CD8-positive, alpha-beta memory T cell (primary cell): ENCODE measurements around the gene SEBOX. TPM values are rescaled to one million over a fixed set of nuclear protein-coding genes. Genes with fewer than 3 reads are reported as not detected.

ENCODE experiments used
- polyA plus RNA-seq: library from polyadenylated mRNA; unstranded; fragments of 300-500 nt; fragmentation: Illumina TruSeq; gene quantifications from one replicate; pipeline ENCODE4 v1.2.3, GENCODE V29; 2021
- total RNA-seq, 2 experiments: library from RNA; stranded (reverse); gene quantifications; one replicate each; pipeline ENCODE4 v1.2.3, GENCODE V29; 2021

The SEBOX gene
- total and polyA plus RNA-seq, 3 experiments from 2014 or later, result not detected

Other genes starting within 250 kb of the SEBOX start
- gene TMEM97, start 46.0 kb downstream of the SEBOX start, total RNA-seq, result 10 to 100 TPM; 64.9 to 67.1 TPM
- gene TMEM97, start 46.0 kb downstream of the SEBOX start, polyA plus RNA-seq, result 10.4 TPM
- 10 to 100 TPM; 26.0 to 29.4 TPM for gene IFT20, start 29.7 kb downstream of the SEBOX start, total RNA-seq
- gene IFT20, start 29.7 kb downstream of the SEBOX start, polyA plus RNA-seq, result 44.5 TPM
- gene TNFAIP1, start 29.4 kb downstream of the SEBOX start, total RNA-seq, result 10 to 100 TPM; 29.0 to 30.6 TPM
- 10.6 TPM for gene TNFAIP1, start 29.4 kb downstream of the SEBOX start, polyA plus RNA-seq
- gene POLDIP2, start 7.7 kb downstream of the SEBOX start, total RNA-seq, result 100 to 1,000 TPM; 134 to 135 TPM
- gene POLDIP2, start 7.7 kb downstream of the SEBOX start, polyA plus RNA-seq, result 81.1 TPM
- gene VTN, start 5.1 kb upstream of the SEBOX start, total RNA-seq, result under 1 TPM; 0.18 to 0.57 TPM
- not detected for gene VTN, start 5.1 kb upstream of the SEBOX start, polyA plus RNA-seq
- gene SARM1, start 6.5 kb upstream of the SEBOX start, total RNA-seq, result 10 to 100 TPM; 35.3 to 37.0 TPM
- 8.5 TPM for gene SARM1, start 6.5 kb upstream of the SEBOX start, polyA plus RNA-seq
- 1 to 10 TPM; 5.6 to 6.0 TPM for gene SLC46A1, start 41.0 kb upstream of the SEBOX start, total RNA-seq
- gene SLC46A1, start 41.0 kb upstream of the SEBOX start, polyA plus RNA-seq, result 6.3 TPM
- gene SLC13A2, start 108.4 kb upstream of the SEBOX start, total RNA-seq, result not detected
- not detected for gene SLC13A2, start 108.4 kb upstream of the SEBOX start, polyA plus RNA-seq
- gene FOXN1, start 141.1 kb upstream of the SEBOX start, total RNA-seq, result not detected
- gene FOXN1, start 141.1 kb upstream of the SEBOX start, polyA plus RNA-seq, result not detected
- gene UNC119, start 187.4 kb upstream of the SEBOX start, total RNA-seq, result 10 to 100 TPM; 28.9 to 29.1 TPM
- gene UNC119, start 187.4 kb upstream of the SEBOX start, polyA plus RNA-seq, result 21.9 TPM
- gene PIGS, start 206.3 kb upstream of the SEBOX start, total RNA-seq, result 10 to 100 TPM; 48.7 to 50.0 TPM
- gene PIGS, start 206.3 kb upstream of the SEBOX start, polyA plus RNA-seq, result 61.0 TPM
- gene ALDOC, start 211.7 kb upstream of the SEBOX start, total RNA-seq, result 10 to 100 TPM; 12.8 to 13.6 TPM
- 58.2 TPM for gene ALDOC, start 211.7 kb upstream of the SEBOX start, polyA plus RNA-seq
- gene SPAG5, start 233.8 kb upstream of the SEBOX start, total RNA-seq, result 10 to 100 TPM; 77.8 to 79.7 TPM
- gene SPAG5, start 233.8 kb upstream of the SEBOX start, polyA plus RNA-seq, result 3.5 TPM
- gene RSKR, start 249.0 kb upstream of the SEBOX start, total RNA-seq, result 10 to 100 TPM; 18.4 to 19.3 TPM
- gene RSKR, start 249.0 kb upstream of the SEBOX start, polyA plus RNA-seq, result 0.22 TPM